Measurements from ENCODE around the gene IGFL4.

The IGFL4 gene

DNA sequence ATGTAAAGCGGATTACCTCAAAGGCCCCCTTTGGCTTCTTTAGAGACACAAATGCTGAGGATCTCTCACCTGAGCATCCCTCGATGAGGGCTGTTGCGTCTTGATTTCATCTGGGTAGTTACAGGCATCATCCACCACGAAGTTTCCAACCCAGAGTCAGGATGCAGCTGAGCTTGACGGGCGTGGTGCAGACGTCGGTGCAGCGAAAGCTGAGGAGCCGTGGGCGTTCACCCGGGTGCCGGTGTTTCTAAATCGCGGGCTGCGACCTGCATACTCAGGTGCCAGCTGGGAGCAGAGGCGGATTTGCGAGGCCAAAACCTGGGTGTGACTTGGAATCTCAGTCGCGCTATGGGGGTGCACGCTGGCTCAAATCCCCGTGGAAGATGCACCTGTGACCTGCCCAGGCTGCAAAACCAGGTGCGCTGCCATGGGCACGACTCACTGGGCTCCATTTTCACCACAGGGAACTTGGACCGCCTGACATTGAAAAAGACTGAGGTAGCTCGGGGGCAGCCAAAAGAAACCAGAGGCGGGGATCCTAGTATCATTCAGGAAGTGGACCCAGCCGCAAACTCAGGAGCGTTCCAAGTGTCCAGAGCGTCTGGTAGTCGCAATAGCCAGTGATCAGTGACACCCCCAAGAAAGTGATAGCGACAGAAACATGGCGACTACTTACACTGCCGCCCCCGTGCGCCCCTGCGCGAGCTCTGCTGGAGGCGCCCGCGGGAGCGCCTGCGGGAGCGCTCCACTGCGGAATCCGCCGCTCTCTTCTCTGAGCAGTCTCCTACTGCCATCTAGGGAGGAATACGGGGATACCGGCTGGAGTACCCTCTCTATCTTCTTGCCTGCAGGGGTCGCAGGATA lies 36.4 kb upstream of the IGFL4 start (continued):
- TF ChIP-seq, protein P1, sequence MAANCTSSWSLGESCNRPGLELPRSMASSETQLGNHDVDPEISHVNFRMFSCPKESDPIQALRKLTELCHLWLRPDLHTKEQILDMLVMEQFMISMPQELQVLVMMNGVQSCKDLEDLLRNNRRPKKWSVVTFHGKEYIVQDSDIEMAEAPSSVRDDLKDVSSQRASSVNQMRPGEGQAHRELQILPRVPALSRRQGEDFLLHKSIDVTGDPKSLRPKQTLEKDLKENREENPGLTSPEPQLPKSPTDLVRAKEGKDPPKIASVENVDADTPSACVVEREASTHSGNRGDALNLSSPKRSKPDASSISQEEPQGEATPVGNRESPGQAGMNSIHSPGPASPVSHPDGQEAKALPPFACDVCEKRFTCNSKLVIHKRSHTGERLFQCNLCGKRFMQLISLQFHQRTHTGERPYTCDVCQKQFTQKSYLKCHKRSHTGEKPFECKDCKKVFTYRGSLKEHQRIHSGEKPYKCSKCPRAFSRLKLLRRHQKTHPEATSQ (tag by site-specific recombination; IDR thresholded peaks at IDR 0.05) = no peak
- TF ChIP-seq, protein P2, sequence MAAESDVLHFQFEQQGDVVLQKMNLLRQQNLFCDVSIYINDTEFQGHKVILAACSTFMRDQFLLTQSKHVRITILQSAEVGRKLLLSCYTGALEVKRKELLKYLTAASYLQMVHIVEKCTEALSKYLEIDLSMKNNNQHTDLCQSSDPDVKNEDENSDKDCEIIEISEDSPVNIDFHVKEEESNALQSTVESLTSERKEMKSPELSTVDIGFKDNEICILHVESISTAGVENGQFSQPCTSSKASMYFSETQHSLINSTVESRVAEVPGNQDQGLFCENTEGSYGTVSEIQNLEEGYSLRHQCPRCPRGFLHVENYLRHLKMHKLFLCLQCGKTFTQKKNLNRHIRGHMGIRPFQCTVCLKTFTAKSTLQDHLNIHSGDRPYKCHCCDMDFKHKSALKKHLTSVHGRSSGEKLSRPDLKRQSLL (tag by site-specific recombination; IDR thresholded peaks at IDR 0.05) = peak; percentile 66; the same call in 1 of the 2 replicates
- TF ChIP-seq SETDB1 (IDR thresholded peaks at IDR 0.05; ENCODE audit: insufficient read length, low read length) (peak; percentile 29), ZNF521 (tag by site-specific recombination; IDR thresholded peaks at IDR 0.05) (no peak), ZNF132 (tag by site-specific recombination; IDR thresholded peaks at IDR 0.05; ENCODE audit: borderline replicate concordance) (no peak), ZNF2 (tag by site-specific recombination; IDR thresholded peaks at IDR 0.05) (0 out of 2 replicates have a peak, but pooled peaks have one; percentile 50), SP3 (tag by site-specific recombination; IDR thresholded peaks at IDR 0.05) (no peak), ZNF473 (tag by site-specific recombination; IDR thresholded peaks at IDR 0.05) (no peak), ZNF837 (tag by site-specific recombination; IDR thresholded peaks at IDR 0.05) (no peak), ZNF658 (tag by site-specific recombination; IDR thresholded peaks at IDR 0.05) (no peak), YY1 (tag by site-specific recombination; IDR thresholded peaks at IDR 0.05) (peak; percentile 77), ZNF785 (tag by site-specific recombination; IDR thresholded peaks at IDR 0.05) (no peak), ZNF660 (tag by site-specific recombination; IDR thresholded peaks at IDR 0.05) (peak; percentile 90; the same call in 1 of the 2 replicates), ZNF354C (tag by site-specific recombination; IDR thresholded peaks at IDR 0.05; ENCODE audit: borderline replicate concordance, low read depth) (no peak), IKZF3 (tag by site-specific recombination; IDR thresholded peaks at IDR 0.05) (peak; percentile 84), ZNF777 (tag by site-specific recombination; IDR thresholded peaks at IDR 0.05; ENCODE audit: borderline replicate concordance) (peak; percentile 64), ZNF629 (tag by site-specific recombination; IDR thresholded peaks at IDR 0.05) (peak; percentile 26; the same call in 1 of the 2 replicates)
- TF ChIP-seq, protein P3, sequence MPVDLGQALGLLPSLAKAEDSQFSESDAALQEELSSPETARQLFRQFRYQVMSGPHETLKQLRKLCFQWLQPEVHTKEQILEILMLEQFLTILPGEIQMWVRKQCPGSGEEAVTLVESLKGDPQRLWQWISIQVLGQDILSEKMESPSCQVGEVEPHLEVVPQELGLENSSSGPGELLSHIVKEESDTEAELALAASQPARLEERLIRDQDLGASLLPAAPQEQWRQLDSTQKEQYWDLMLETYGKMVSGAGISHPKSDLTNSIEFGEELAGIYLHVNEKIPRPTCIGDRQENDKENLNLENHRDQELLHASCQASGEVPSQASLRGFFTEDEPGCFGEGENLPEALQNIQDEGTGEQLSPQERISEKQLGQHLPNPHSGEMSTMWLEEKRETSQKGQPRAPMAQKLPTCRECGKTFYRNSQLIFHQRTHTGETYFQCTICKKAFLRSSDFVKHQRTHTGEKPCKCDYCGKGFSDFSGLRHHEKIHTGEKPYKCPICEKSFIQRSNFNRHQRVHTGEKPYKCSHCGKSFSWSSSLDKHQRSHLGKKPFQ (tag by site-specific recombination; IDR thresholded peaks at IDR 0.05) = no peak
- TF ChIP-seq, protein P4, sequence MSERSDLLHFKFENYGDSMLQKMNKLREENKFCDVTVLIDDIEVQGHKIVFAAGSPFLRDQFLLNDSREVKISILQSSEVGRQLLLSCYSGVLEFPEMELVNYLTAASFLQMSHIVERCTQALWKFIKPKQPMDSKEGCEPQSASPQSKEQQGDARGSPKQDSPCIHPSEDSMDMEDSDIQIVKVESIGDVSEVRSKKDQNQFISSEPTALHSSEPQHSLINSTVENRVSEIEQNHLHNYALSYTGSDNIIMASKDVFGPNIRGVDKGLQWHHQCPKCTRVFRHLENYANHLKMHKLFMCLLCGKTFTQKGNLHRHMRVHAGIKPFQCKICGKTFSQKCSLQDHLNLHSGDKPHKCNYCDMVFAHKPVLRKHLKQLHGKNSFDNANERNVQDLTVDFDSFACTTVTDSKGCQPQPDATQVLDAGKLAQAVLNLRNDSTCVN (tag by site-specific recombination; optimal IDR thresholded peaks at IDR 0.05) = peak; percentile 88
- TF ChIP-seq, protein P5, sequence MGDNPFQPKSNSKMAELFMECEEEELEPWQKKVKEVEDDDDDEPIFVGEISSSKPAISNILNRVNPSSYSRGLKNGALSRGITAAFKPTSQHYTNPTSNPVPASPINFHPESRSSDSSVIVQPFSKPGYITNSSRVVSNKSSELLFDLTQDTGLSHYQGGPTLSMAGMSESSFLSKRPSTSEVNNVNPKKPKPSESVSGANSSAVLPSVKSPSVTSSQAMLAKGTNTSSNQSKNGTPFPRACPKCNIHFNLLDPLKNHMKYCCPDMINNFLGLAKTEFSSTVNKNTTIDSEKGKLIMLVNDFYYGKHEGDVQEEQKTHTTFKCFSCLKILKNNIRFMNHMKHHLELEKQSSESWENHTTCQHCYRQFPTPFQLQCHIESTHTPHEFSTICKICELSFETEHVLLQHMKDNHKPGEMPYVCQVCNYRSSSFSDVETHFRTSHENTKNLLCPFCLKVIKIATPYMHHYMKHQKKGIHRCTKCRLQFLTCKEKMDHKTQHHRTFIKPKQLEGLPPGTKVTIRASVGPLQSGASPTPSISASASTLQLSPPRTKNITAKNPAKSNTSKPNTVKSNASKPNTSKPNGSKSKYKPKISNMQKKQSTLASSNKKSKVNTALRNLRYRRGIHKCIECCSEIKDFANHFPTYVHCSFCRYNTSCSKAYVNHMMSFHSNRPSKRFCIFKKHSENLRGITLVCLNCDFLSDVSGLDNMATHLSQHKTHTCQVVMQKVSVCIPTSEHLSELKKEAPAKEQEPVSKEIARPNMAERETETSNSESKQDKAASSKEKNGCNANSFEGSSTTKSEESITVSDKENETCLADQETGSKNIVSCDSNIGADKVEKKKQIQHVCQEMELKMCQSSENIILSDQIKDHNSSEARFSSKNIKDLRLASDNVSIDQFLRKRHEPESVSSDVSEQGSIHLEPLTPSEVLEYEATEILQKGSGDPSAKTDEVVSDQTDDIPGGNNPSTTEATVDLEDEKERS (tag by site-specific recombination; IDR thresholded peaks at IDR 0.05) = no peak
- TF ChIP-seq, protein P6, sequence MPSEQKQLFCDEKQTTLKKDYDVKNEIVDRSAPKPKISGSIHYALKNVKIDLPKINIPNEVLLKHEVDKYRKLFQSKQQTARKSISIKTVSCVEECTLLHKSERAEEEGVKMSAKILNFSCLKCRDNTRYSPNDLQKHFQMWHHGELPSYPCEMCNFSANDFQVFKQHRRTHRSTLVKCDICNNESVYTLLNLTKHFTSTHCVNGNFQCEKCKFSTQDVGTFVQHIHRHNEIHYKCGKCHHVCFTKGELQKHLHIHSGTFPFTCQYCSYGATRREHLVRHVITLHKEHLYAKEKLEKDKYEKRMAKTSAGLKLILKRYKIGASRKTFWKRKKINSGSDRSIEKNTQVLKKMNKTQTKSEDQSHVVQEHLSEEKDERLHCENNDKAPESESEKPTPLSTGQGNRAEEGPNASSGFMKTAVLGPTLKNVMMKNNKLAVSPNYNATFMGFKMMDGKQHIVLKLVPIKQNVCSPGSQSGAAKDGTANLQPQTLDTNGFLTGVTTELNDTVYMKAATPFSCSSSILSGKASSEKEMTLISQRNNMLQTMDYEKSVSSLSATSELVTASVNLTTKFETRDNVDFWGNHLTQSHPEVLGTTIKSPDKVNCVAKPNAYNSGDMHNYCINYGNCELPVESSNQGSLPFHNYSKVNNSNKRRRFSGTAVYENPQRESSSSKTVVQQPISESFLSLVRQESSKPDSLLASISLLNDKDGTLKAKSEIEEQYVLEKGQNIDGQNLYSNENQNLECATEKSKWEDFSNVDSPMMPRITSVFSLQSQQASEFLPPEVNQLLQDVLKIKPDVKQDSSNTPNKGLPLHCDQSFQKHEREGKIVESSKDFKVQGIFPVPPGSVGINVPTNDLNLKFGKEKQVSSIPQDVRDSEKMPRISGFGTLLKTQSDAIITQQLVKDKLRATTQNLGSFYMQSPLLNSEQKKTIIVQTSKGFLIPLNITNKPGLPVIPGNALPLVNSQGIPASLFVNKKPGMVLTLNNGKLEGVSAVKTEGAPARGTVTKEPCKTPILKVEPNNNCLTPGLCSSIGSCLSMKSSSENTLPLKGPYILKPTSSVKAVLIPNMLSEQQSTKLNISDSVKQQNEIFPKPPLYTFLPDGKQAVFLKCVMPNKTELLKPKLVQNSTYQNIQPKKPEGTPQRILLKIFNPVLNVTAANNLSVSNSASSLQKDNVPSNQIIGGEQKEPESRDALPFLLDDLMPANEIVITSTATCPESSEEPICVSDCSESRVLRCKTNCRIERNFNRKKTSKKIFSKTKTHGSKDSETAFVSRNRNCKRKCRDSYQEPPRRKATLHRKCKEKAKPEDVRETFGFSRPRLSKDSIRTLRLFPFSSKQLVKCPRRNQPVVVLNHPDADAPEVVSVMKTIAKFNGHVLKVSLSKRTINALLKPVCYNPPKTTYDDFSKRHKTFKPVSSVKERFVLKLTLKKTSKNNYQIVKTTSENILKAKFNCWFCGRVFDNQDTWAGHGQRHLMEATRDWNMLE (tag by site-specific recombination; conservative IDR thresholded peaks at IDR 0.05; ENCODE audit: low read depth) = no peak
- TF ChIP-seq, protein P7, sequence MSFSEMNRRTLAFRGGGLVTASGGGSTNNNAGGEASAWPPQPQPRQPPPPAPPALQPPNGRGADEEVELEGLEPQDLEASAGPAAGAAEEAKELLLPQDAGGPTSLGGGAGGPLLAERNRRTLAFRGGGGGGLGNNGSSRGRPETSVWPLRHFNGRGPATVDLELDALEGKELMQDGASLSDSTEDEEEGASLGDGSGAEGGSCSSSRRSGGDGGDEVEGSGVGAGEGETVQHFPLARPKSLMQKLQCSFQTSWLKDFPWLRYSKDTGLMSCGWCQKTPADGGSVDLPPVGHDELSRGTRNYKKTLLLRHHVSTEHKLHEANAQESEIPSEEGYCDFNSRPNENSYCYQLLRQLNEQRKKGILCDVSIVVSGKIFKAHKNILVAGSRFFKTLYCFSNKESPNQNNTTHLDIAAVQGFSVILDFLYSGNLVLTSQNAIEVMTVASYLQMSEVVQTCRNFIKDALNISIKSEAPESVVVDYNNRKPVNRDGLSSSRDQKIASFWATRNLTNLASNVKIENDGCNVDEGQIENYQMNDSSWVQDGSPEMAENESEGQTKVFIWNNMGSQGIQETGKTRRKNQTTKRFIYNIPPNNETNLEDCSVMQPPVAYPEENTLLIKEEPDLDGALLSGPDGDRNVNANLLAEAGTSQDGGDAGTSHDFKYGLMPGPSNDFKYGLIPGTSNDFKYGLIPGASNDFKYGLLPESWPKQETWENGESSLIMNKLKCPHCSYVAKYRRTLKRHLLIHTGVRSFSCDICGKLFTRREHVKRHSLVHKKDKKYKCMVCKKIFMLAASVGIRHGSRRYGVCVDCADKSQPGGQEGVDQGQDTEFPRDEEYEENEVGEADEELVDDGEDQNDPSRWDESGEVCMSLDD (tag by site-specific recombination; IDR thresholded peaks at IDR 0.05) = peak; percentile 76
